Fibroblast of skin of right quadriceps (primary cell): ENCODE measurements around the gene TRIM38.
A peak's percentile ranks its signal among the peaks of the same experiment; 100 is the strongest.
"Not testable (repeated sequence)": the region's sequence is repeated elsewhere in the genome, so short reads cannot be mapped to it uniquely, and the experiment has no call there.

Experiments used
- DNase-seq: peaks from one replicate; pipeline ENCODE4 v3.0.0-alpha.2; 2013

TRIM38 gene

GRCh38 chr6:26008470-26008869 lies 45.9 kb downstream of the TRIM38 start:
- no peak for DNase-seq

GRCh38 chr6:26009817-26010216 lies 47.2 kb downstream of the TRIM38 start:
- no peak for DNase-seq

GRCh38 chr6:26012061-26012460 lies 49.5 kb downstream of the TRIM38 start:
- DNase-seq: no peak

GRCh38 chr6:26014386-26014785 lies 51.8 kb downstream of the TRIM38 start:
- DNase-seq: not testable (repeated sequence)

GRCh38 chr6:26016245-26016962 lies 53.8 kb downstream of the TRIM38 start:
- DNase-seq: no peak

GRCh38 chr6:26016963-26017631 lies 54.5 kb downstream of the TRIM38 start:
- DNase-seq: peak; percentile 23

GRCh38 chr6:26017632-26017966 lies 55.0 kb downstream of the TRIM38 start:
- peak; percentile 93 for DNase-seq

- no peak for DNase-seq
Measured at GRCh38 chr6:26019261-26019830, 56.7 kb downstream of the TRIM38 start.

GRCh38 chr6:26019967-26020328 lies 57.3 kb downstream of the TRIM38 start:
- DNase-seq: no peak

- peak; percentile 94 for DNase-seq
Measured at GRCh38 chr6:26020329-26021000, 57.9 kb downstream of the TRIM38 start.

GRCh38 chr6:26021001-26021349 lies 58.4 kb downstream of the TRIM38 start:
- DNase-seq: peak; percentile 80

GRCh38 chr6:26021350-26022131 lies 58.9 kb downstream of the TRIM38 start:
- peak; percentile 97 for DNase-seq

GRCh38 chr6:26022132-26022472 lies 59.5 kb downstream of the TRIM38 start:
- DNase-seq: peak; percentile 86

- DNase-seq: no peak
Measured at GRCh38 chr6:26022737-26023136, 60.1 kb downstream of the TRIM38 start.

GRCh38 chr6:26024651-26025046 lies 62.0 kb downstream of the TRIM38 start:
- DNase-seq: no peak

- peak; percentile 76 for DNase-seq
Measured at GRCh38 chr6:26025047-26025893, 62.7 kb downstream of the TRIM38 start.

GRCh38 chr6:26025894-26026832 lies 63.6 kb downstream of the TRIM38 start:
- peak; percentile 96 for DNase-seq

GRCh38 chr6:26026833-26027490 lies 64.4 kb downstream of the TRIM38 start:
- DNase-seq: peak; percentile 98

- no peak for DNase-seq
Measured at GRCh38 chr6:26027491-26028211, 65.0 kb downstream of the TRIM38 start.

- no peak for DNase-seq
Measured at GRCh38 chr6:26028212-26028745, 65.7 kb downstream of the TRIM38 start.
